Fibroblast of villous mesenchyme (primary cell): ENCODE measurements around the gene DHRSX. TPM values are rescaled to one million over a fixed set of nuclear protein-coding genes. Genes with fewer than 3 reads are reported as not detected.

Experiments
- DNase-seq: peaks from one replicate; pipeline ENCODE4 v3.0.0-alpha.2; 2010; ENCODE audit warnings: low read depth
- H3K4me3 ChIP-seq: 2 replicates; pipeline ENCODE4 v1.5.1; 2011; ENCODE audit warnings: low read depth, mild to moderate bottlenecking, low read length
- total RNA-seq: library from RNA; depleted of rRNA; stranded (reverse); fragments of >200 nt; gene quantifications from 2 replicates; pipeline ENCODE4 v1.2.3, GENCODE V29; 2012
- TF ChIP-seq, protein P1 (sequence below): IDR thresholded peaks from 2 replicates; pipeline ENCODE4 v1.5.1; 2012; ENCODE audit warnings: low read depth, mild to moderate bottlenecking, low read length; ENCODE audit not compliant: insufficient read depth

The DHRSX gene
- total RNA-seq, 1 donor, result 24.6 TPM

DNA sequence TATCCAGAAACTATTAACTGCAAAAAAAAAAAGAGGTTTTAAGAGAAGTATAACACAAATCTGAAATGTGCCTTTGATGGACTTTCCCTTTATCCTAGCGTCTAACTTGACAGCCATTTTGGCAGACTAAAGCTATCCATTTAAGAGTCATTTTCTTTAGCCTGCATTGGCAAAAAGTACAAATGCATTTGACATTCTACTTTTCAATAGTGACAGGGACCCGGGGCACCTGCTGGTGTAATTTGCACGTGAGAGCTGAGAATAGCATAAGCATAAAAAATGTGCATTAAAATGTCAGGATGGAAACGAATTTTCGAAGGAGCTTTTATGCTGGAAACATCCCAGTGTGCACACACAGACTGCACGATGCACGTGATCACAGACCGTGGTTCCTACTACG, 91.9 kb downstream of the DHRSX start:
- DNase-seq, result no peak
- TF ChIP-seq, protein P1, sequence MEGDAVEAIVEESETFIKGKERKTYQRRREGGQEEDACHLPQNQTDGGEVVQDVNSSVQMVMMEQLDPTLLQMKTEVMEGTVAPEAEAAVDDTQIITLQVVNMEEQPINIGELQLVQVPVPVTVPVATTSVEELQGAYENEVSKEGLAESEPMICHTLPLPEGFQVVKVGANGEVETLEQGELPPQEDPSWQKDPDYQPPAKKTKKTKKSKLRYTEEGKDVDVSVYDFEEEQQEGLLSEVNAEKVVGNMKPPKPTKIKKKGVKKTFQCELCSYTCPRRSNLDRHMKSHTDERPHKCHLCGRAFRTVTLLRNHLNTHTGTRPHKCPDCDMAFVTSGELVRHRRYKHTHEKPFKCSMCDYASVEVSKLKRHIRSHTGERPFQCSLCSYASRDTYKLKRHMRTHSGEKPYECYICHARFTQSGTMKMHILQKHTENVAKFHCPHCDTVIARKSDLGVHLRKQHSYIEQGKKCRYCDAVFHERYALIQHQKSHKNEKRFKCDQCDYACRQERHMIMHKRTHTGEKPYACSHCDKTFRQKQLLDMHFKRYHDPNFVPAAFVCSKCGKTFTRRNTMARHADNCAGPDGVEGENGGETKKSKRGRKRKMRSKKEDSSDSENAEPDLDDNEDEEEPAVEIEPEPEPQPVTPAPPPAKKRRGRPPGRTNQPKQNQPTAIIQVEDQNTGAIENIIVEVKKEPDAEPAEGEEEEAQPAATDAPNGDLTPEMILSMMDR, result no peak
- no peak overlapping the region for H3K4me3 ChIP-seq

DNA sequence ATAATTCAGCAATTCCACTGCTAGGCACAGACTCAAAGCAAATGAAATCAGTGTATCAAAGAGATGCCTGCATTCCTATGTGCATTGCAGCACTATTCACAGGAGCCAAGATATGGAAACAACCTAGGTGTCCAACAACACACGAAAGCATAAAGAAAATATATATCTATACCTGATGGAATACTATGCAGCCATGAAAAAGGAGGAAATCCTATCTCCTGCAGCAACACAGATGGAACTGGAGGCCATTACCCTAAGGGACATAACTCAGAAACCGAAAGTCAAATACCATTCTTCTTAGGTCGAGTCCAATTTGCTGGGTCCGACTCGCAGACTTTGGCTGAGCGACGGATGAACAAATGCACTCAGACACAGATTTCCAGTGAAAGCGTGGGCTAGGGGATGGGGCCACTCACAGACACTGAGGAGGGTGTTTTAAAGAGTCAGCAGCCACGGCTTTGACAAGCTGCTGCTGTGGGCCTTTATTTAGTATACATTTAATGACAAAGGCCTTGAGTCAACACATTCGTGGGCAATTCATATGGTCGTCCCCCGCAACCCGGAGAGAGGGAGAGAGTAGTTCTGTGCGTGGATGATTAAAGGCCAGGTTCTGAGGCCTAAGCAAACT, 93.8 kb downstream of the DHRSX start:
- TF ChIP-seq, protein P1, result no peak
- no peak for DNase-seq
- no peak overlapping the region for H3K4me3 ChIP-seq

DNA sequence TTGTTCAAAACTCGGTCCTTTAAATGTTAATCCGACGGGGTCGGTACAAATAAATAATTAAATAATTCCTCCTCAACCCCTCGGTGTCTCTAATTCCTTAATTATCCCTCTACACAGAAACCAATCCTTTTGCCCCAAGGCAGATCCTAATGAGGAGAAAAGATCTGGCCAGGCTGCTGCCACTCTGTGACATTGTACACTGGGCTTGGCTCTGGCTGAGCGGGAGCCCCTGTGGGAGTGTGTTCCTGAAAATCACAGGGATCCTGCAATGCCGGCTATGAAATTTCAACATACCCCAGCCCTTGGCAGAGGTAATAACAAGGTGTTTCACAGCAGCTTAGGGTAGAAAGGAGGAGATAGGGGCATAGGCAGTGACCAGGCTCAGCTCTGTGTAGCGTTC, 96.0 kb downstream of the DHRSX start:
- TF ChIP-seq, protein P1, result no peak
- no peak overlapping the region for H3K4me3 ChIP-seq
- DNase-seq, result no peak

DNA sequence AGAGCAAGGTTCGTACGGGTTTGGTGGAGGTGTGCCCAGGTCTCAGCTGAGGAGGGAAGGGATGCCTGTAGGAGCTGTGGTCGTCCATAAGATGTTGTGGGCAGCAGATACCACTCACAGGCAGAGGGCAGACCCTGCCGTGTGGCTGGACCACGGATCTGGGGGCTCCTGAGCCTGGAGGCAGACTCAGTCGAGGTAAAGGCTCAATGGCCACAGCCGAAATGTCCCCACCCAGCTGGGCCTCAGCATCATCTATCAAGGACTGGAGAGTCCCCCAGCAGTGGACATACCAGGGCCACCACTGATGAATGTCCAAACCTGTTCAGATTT, 98.5 kb downstream of the DHRSX start:
- TF ChIP-seq, protein P1, result no peak
- H3K4me3 ChIP-seq, result no peak overlapping the region
- DNase-seq, result no peak

DNA sequence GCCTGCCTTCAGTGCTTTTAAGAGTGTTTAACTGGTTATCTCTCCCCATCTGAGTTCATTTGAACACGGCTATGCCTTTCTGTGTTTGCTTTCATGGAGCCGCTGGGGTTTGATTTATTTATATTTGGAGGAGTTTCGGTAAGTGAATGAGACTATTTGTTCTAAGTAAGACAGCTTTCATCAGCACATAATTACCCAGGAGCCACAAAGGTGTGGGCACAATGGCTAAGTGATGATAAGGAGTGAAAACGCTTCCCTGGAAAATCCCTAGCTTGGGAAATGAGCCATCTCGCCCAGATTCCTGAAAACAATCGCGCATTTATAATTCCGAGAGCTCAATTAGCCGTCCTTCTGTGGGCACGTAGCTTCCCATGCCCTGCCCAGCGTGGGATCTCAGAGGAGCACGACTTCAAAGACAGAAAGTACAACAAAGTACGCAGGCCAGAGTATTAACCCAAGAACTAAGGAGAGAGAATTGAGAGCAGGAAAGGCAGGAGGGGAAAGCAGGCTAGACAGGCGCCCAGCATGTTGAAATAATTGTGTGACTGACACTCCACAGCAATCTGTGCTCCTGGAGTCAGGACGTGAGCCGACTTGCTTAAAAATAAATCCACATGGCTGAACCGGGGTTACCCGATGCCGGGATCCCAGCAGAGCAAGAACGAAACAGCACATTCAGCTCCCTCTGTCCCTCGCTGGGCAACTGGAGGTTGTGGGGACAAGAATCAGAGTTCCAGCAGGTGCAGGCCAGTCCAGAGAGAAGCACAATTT, 99.0 kb downstream of the DHRSX start:
- H3K4me3 ChIP-seq, result no peak overlapping the region
- TF ChIP-seq, protein P1, result no peak
- peak; percentile 25 for DNase-seq

DNA sequence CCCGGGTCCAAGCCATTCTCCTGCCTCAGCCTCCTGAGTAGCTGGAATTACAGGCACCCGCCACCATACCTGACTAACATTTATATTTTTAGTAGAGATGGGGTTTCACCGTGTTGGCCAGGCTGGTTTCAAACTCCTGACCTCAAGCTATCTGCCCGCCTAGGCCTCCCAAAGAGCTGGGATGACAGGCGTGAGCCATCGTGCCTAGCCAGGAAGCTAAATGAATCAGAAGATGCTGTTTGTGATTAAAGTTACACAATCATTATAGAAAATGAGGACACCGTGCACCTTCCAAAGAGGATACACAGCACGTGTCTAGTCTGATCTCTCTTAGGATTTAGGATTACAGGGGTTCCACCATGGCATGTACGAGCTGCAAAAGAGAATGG, 99.6 kb downstream of the DHRSX start:
- TF ChIP-seq, protein P1, result no peak
- peak; percentile 37 for DNase-seq
- H3K4me3 ChIP-seq, result no peak overlapping the region

DNA sequence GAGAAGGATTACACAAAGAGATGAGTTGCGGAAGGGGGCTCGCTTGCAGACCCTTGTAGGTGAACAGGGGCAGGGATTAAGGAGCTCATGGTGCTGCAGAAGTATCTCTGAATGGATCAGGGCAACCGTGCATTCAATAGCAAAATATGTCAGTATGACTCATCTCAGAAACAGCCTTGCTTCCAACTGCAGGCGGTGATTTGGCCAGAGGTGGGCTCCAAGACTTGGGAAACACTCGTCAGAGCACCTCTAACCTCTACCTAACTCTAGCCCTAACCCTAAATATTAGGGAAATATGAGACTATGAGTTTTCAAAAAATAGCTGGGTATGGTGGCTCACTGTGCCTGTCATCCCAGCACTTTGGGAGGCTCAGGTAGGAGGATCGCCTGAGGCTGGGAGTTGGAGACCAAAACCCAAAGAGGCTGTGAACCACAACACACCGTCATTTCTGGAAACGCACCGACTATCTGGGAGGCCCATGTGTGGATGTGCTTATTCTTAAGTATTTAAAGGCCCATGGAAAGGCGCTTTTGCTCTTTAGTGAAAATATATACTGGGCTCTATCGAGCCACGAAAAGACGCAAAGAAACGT, 102.6 kb downstream of the DHRSX start:
- no peak overlapping the region for H3K4me3 ChIP-seq
- DNase-seq, result peak; percentile 31
- TF ChIP-seq, protein P1, result no peak
